AG09319 (cell line): Measurements from ENCODE around the gene BLOC1S6.

Experiments used
- DNase-seq: peaks from one replicate; pipeline ENCODE4 v3.0.0-alpha.2; 2010; ENCODE audit warnings: low read depth; ENCODE audit errors: extremely low read depth
- CTCF ChIP-seq: IDR thresholded peaks from 2 replicates; pipeline ENCODE4 v1.5.1; 2011; ENCODE audit warnings: low read depth, mild to moderate bottlenecking, inconsistent platforms, low read length, moderate library complexity

The BLOC1S6 gene

GRCh38 chr15:45587863-45588170, 638 bp downstream of the BLOC1S6 start:
- DNase-seq = no peak
- TF ChIP-seq CTCF = no peak

GRCh38 chr15:45588219-45588875, 1.2 kb downstream of the BLOC1S6 start:
- TF ChIP-seq CTCF = no peak
- DNase-seq = no peak

- no peak for DNase-seq
- TF ChIP-seq CTCF = no peak
These were observed 2.1 kb downstream of the BLOC1S6 start for GRCh38 chr15:45589256-45589655.

GRCh38 chr15:45594319-45594718, 7.1 kb downstream of the BLOC1S6 start:
- DNase-seq = no peak
- TF ChIP-seq CTCF = no peak

GRCh38 chr15:45594835-45595530, 7.8 kb downstream of the BLOC1S6 start:
- TF ChIP-seq CTCF = no peak
- DNase-seq = no peak

GRCh38 chr15:45603881-45604280, 16.7 kb downstream of the BLOC1S6 start:
- no peak for TF ChIP-seq CTCF
- no peak for DNase-seq

- DNase-seq = no peak
- TF ChIP-seq CTCF = no peak
These were observed 17.1 kb downstream of the BLOC1S6 start for GRCh38 chr15:45604326-45604725.
